Smooth muscle cell (in vitro differentiated cells): ENCODE measurements around the gene TMEM179. TPM values are rescaled to one million over a fixed set of nuclear protein-coding genes. Genes with fewer than 3 reads are reported as not detected.
A peak's percentile ranks its signal among the peaks of the same experiment; 100 is the strongest.

Experiments used
- DNase-seq: peaks from one replicate; lab custom pipeline; 2025; ENCODE audit not compliant: unreplicated experiment; lab: John Stamatoyannopoulos, UW
- H2AFZ ChIP-seq: fragments of 200-600 bp; sonication (generic); 2 replicates; pipeline ENCODE4 v1.6.0; 2016; ENCODE audit warnings: antibody characterized with exemption, low read depth, mild to moderate bottlenecking
- H3F3A ChIP-seq: fragments of 200-600 bp; sonication (generic); 2 replicates; pipeline ENCODE4 v1.6.0; 2017; ENCODE audit warnings: antibody characterized with exemption, low read depth
- H3K27ac ChIP-seq: fragments of 200-600 bp; sonication (generic); 2 replicates; pipeline ENCODE4 v1.5.1; 2016; ENCODE audit warnings: low read depth, mild to moderate bottlenecking
- H3K27me3 ChIP-seq: fragments of 200-600 bp; sonication (generic); 2 replicates; pipeline ENCODE4 v1.6.1; 2016; ENCODE audit warnings: low read depth, mild to moderate bottlenecking
- H3K36me3 ChIP-seq: fragments of 200-600 bp; sonication (generic); 2 replicates; pipeline ENCODE4 v1.5.1; 2016; ENCODE audit warnings: low read depth
- H3K4me1 ChIP-seq: fragments of 200-600 bp; sonication (generic); 2 replicates; pipeline ENCODE4 v1.5.1; 2016; ENCODE audit warnings: low read depth
- H3K4me2 ChIP-seq: fragments of 200-600 bp; sonication (generic); 2 replicates; pipeline ENCODE4 v1.6.0; 2016; ENCODE audit warnings: mild to moderate bottlenecking
- H3K4me3 ChIP-seq: fragments of 200-600 bp; sonication (generic); 2 replicates; pipeline ENCODE4 v1.5.1; 2016; ENCODE audit warnings: mild to moderate bottlenecking
- H3K79me2 ChIP-seq: fragments of 200-600 bp; sonication (generic); 2 replicates; pipeline ENCODE4 v1.6.0; 2016; ENCODE audit warnings: low read depth, mild to moderate bottlenecking
- H3K9ac ChIP-seq: fragments of 200-600 bp; sonication (generic); 2 replicates; pipeline ENCODE4 v1.6.0; 2016; ENCODE audit warnings: low read depth
- H3K9me3 ChIP-seq: fragments of 200-600 bp; sonication (generic); replicated peaks from 2 replicates; pipeline ENCODE4 v1.5.1; 2016; ENCODE audit warnings: low read depth
- H4K20me1 ChIP-seq: fragments of 200-600 bp; sonication (generic); 2 replicates; pipeline ENCODE4 v1.6.0; 2016; ENCODE audit warnings: low read depth
- CTCF ChIP-seq: fragments of 200-600 bp; sonication (generic); IDR thresholded peaks from 2 replicates; pipeline ENCODE4 v1.5.1; 2017; ENCODE audit warnings: borderline replicate concordance, mild to moderate bottlenecking, antibody characterized with exemption; ENCODE audit not compliant: insufficient read depth, poor library complexity, severe bottlenecking
- WGBS: methylation state at CpG from one replicate; pipeline ENCODE4 v1.1.7; 2016; ENCODE audit warnings: low lambda C conversion rate; 5-methylcytosine and 5-hydroxymethylcytosine counted together
- polyA plus RNA-seq: library from polyadenylated mRNA; unstranded; fragments of >200 nt; fragmentation: Nextera tagmentation; extraction: Ambion mirVana; gene quantifications from 2 replicates; pipeline ENCODE4 v1.2.1, GENCODE V29; 2016
- total RNA-seq: library from RNA; depleted of rRNA; stranded (reverse); fragments of >200 nt; gene quantifications from 2 replicates; pipeline ENCODE4 v1.2.3, GENCODE V29; 2014

TMEM179 gene
- total and polyA plus RNA-seq, 2 experiments from 2014 or later: 0.87 to 4.8 TPM

- no peak overlapping the region for H3K27ac ChIP-seq
- H3K27me3 ChIP-seq: no peaks in the 10 kb centered on the region
- H3F3A ChIP-seq: no peaks in the 10 kb centered on the region
- H2AFZ ChIP-seq: no peak overlapping the region
- H3K79me2 ChIP-seq: no peaks in the 10 kb centered on the region
- H3K4me3 ChIP-seq: no peak overlapping the region
- no peak overlapping the region for H3K4me2 ChIP-seq
- TF ChIP-seq CTCF: no peak
- 59% methylated on average over 19 of the region's 19 CpGs for WGBS
- no peak overlapping the region for H3K9ac ChIP-seq
- no peak for DNase-seq
- H3K4me1 ChIP-seq: peaks cover 4% of the 10 kb centered on the region
- no peaks in the 10 kb centered on the region for H4K20me1 ChIP-seq
- H3K36me3 ChIP-seq: no peaks in the 10 kb centered on the region
- no peaks in the 10 kb centered on the region for H3K9me3 ChIP-seq
These were observed 16.9 kb downstream of the TMEM179 start for GRCh38 chr14:104587641-104588040.

GRCh38 chr14:104586832-104587620 is 17.5 kb downstream of the TMEM179 start:
- H3K27me3 ChIP-seq: no peaks in the 10 kb centered on the region
- no peaks in the 10 kb centered on the region for H3K79me2 ChIP-seq
- H3F3A ChIP-seq: no peaks in the 10 kb centered on the region
- H3K9me3 ChIP-seq: no peaks in the 10 kb centered on the region
- 69% methylated on average over 18 of the region's 19 CpGs for WGBS
- no peak overlapping the region for H3K9ac ChIP-seq
- no peak overlapping the region for H3K27ac ChIP-seq
- no peaks in the 10 kb centered on the region for H3K36me3 ChIP-seq
- DNase-seq: no peak
- no peak for TF ChIP-seq CTCF
- H2AFZ ChIP-seq: no peak overlapping the region
- peak overlapping the region; percentile 20 for H3K4me2 ChIP-seq
- no peaks in the 10 kb centered on the region for H4K20me1 ChIP-seq
- H3K4me1 ChIP-seq: peaks cover 7% of the 10 kb centered on the region
- H3K4me3 ChIP-seq: no peak overlapping the region

- no peak for TF ChIP-seq CTCF
- Histone ChIP-seq H3K9ac (no peak overlapping the region), H3K4me2 (peak overlapping the region; percentile 20), H2AFZ (no peak overlapping the region), H3K36me3 (no peaks in the 10 kb centered on the region), H3K79me2 (no peaks in the 10 kb centered on the region), H3K27ac (no peak overlapping the region), H3K27me3 (no peaks in the 10 kb centered on the region), H3F3A (no peaks in the 10 kb centered on the region), H3K9me3 (no peaks in the 10 kb centered on the region), H3K4me1 (peaks cover 7% of the 10 kb centered on the region), H4K20me1 (no peaks in the 10 kb centered on the region), H3K4me3 (no peak overlapping the region)
- WGBS: 44% methylated on average over 24 of the region's 24 CpGs
- DNase-seq: no peak
These were observed 18.4 kb downstream of the TMEM179 start for GRCh38 chr14:104585966-104586697.
